ENCODE measurements around the gene C10orf62.

Gene C10orf62

DNA sequence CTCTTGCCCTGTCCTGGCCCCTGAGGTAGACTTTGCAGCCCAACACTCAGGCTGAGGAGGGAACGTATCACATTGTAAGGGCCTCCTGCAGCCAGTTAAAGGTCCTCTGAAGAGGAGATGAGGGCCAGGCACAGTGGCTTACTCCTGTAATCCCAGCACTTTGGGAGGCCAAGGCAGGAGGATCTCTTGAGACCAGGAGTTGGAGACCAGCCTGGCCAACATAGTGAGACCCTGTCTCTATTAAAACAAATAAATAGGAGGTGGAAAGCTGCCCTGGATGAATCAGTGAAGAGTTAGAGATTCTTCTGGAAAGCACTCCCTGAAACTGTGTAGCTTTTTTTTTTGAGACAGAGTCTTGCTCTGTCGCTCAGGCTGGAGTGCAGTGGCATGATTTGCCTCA, 2.3 kb upstream of the C10orf62 start:
- no peak for DNase-seq

DNA sequence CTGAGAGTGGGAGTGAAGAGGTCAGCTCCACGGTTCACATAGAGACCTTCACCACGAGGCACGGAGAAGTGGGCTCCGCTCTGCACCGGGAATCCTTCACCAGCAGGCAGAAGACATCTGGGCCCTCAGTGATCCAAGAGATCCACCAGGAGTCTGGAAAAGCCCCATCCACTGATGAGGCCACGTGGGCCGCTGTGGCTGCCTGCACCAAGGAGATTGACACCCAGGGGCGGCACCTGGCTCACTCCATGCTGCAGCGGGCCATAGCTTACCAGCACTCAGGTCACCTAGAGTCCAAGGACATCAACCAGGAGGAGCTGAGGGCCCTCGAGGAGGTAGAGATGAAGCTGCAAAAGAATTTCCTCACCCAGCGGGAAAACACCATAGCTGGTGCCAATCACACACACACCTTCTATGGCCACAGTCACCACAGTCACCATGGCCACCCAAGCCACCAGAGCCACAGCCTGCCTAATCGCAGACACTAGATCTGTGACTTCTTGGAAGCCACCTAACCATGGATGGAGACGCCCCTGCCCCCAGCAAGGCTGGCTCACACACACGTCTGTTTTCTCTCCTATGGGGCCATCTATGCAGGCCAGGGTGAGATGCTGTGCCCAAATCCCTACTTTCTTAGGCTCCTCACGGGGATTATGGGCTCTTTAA, 694 bp downstream of the C10orf62 start:
- DNase-seq: no peak

DNA sequence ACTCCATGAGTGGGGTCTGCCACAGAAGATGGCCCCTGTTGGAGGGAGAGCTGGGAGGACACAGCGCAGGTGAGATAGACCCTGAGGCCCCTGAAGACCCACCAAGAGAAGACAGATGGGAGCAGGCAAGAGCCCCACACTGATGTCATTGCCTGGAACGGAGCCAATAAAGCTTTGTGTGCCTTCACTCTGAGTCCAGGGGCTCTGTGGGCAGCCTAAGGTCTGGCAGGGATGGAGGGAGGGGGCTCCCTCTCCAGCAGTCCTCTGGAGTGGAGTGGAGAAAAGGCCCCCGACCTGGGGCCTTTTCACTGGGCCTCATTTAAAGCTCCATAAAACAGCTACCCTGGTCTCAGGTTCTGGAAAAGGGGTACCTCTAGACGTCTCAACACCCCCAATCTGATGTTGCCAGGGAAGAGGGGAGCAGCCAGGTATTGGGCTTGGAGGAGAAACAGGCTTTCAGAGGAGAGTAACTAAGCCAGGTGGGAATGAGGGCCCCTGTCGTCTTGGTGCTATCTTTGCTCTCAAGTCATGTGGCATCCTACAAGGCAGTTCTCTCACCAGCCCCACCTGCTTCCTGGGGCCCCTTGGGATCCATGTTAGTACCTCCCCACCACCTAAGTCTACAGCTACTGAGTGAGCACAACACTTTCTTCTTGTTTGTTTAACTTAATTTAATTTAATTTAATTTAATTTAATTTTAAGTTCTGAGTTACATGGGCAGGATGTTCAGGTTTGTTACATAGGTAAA, 1.4 kb downstream of the C10orf62 start:
- no peak for DNase-seq

DNA sequence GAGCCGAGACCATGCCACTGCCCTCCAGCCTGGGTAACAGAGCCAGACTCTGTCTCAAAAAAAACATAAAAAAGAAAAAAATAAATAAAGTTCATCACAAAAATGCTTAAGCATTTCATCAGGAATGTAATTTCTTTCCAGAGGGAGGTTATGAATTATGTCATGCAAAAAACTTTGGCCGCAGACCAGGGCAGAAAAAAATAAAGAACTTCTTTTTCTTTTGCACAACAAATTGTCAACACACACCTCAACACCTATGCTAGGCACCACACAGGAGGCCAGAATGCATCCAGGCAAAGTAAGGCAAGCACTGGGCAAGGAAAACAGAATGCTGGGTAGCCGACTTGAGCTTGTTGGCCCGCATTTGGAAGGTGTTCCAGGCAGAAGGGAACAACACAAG, 3.9 kb downstream of the C10orf62 start:
- no peak for DNase-seq

DNA sequence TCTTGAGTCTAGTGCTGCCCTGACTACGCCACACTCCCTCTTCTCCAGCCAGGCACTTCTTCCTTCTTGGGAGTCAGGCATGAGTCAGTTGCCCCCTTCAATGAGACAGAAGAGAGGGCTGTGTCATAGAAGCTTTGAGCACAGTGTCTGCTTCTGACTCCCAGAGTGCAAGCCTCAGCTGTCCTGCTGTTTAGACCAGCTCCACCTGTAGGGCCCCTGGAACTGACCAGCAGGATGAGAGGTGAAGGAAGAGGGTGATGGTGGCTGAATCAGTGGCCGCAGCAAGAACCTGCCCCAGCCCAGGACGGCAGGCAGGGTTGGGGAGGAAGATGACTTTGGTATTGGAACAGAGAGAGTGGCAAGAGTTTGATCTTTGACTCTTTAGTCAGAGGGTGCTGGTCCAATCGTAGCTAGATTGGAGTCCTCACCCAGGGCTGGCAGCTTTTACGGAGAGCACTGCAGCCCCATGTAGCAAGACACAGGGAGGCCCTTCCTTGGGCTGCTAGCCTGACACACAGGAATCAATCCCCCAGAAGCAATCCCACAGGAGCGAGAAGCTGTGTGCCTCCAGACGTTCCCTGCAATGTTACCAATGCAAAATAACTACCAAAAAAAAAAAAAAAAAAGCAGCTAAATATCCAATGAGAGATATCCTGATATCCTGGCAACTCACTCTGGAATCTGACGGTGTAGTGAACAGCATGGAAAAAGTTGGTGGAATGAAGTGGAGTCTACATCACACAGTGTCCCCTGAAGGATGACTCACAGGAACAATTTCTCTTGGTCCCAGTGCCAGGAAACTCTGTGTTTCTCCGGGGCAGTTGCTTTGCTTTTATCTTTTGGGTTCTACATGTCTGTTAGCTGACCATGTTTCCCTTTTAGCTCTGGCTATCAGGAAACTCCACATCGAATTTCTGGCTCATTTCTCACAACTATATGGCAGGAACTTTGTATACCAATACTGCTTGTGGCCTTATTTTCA, 6.9 kb downstream of the C10orf62 start:
- no peak for DNase-seq

DNA sequence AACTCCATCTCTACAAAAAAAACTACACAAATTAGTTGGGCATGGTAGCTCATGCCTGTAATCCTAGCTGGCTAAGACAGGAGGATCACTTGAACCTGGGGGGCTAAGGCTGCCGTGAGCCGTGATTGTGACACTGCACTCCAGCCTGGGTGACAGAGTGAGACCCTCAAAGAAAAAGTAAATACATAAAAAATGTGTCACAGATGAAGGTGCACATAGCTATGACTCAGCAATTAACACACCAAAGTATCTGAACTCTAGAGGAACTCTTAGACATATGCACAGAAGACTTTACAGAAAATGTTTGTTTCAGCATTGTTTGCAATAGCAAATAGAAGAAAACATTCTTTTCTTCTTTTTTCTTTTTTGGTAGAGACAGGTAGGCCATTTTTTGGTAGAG, 8.3 kb downstream of the C10orf62 start:
- DNase-seq: no peak

DNA sequence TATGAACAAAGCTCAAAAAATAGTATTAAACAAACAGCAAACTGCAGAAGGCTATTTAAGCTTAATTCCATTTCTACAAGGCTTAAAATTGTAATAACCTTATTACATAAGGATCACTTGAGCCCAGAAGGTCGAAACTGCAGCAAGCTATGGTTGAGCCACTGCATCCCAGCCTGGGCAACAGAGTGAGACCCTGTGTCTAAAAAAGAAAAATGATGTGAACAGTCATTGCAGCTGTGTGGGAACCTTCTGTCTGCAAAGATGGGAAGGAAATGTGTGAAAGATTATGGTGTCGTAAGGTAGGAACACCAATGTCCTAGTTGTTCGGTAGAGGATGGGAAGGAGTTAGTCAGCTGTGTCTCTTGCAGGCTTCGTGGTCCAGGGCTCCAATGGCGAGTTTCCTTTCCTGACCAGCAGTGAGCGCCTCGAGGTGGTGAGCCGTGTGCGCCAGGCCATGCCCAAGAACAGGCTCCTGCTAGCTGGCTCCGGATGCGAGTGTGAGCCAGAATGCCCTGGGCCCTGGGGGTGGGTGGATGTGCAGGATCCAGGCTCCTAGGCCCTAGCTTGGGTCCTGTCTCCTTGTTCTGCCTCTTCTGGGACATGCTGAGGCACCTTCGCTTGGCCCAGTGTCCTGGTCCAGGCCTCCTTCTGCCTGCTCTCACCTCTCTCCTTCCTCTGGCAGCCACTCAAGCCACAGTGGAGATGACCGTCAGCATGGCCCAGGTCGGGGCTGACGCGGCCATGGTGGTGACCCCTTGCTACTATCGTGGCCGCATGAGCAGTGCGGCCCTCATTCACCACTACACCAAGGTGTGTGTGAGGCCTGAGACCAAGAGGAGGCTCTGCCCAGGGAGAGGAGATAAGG, 9.1 kb downstream of the C10orf62 start:
- no peak for DNase-seq

DNA sequence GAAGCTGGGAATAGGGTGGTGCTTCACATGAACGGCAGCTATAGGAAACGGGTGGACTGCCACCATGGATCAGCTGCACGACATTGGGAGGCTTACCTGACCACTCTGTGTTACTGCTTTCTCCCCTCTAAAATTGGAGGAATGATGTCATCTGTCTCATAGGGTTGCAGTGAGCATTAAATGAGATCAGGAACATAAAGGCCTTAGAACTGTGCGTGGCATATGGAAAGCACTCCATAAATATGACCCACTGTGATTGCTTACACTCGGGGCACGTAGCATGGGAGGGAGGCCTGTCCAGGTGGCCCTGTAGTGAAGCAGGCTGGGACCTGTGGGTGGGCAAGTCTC, 9.7 kb downstream of the C10orf62 start:
- DNase-seq: no peak

DNA sequence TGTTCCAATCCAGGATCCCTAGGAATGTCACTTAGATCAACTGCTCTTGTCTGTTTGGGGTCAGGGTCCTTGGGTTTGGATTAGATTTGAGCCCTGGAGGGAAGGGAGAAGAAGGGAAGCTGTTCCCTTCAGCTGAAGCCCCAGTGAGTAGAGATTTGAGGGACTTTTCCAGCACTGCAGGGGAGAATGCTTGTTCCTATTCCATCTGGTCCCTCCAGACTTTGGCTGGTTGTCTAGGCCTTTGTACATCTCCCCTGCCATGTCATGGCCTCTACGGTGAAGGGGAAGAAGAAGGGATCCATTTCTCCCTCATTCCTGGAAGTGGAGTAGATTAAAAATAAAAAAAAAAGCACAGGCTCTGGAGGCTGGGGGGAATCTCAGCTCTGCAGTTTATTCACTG, 11.1 kb downstream of the C10orf62 start:
- no peak for DNase-seq

DNA sequence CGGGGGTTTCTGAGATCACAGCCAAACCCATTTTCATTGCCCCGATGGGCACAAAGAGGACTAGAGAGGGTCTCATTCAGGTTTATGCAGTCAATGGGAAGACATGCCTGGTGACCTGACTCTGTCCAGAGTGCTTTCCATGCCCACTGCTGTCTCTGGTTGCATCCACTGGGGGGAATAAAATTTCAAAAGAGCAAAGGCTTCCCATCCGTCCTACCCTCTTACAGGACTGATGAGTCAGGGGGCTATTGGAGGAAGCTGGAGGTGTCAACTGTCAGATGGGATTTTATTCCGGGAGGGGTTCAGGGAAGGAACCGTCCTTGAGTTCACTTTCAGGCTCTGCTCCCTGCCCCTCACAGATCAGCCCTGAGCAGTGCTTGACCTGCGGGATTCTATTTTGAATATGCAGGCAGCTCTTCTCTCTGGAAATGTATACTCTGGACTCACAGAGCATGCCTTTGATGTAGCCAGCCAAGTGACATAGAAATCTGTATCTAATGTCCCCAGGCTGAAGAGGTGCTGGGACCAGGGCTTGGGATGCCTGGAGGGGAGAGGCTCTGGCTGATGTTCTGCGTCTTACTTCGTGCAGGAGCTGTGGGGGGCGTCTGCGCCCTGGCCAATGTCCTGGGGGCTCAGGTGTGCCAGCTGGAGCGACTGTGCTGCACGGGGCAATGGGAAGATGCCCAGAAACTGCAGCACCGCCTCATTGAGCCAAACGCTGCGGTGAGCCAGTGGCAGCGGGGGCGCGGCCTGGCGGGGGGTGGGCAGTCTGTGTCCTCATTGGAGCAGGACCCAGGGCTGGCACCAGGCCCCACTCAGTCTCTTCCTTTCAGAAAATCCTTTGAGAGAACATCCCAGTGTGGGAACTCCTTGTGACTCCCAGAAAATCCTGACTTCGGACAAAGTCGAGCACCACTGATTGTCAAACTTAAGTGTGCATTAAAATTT, 12.0 kb downstream of the C10orf62 start:
- DNase-seq: no peak

DNA sequence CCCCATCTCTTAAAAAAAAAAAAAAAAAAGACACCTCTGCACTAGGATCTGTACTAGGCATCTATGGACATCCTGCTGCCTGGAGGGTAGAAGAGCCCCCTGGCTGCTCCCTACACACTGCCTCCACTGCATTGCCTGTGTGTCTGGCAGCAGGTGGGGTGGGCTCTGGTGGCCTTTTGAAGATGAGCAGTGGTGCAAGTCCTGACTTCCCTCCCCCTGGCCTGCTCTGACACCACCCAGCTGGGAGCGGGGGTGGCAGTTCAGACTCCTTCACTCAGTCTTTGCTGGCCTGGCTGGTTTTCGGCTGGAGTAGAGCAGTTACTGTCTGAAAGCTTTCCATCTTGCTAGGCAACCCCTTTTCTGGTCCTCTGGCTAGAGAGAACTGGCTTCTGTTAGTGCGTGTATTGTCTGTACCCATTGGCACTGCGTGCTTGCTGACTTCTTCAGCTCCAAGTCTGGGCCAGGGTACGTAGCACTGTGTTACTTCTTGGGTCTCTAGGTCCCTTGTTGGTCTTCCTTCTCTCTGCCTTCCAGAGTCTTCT, 17.6 kb downstream of the C10orf62 start:
- no peak for DNase-seq

DNA sequence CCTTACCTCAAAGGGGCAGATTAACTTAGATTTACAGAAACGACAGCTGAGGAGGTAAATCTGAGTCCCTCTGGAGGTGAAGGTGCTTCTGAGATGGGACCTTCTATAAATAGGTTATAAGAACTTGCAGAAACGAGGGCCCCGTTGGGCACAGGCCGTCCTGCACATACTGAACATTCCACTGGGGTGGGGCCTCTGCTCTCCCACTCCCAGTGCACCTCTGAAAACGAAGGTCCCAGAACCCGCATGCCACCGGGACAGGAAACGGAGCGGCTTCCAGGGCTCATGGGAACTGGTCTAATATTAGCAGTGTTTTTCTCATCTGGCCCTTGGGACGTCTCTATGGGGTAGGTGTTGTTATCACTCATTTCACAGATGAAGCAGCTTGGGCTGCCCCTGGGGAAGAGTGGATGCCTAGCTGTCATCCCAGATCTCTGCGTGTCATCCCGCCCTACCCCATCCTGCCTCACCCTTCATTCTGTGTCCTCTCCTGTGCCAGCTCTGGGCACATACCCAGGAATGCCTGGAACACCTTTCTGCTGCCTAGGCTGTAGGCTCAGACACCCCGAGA, 19.6 kb downstream of the C10orf62 start:
- DNase-seq: no peak

DNA sequence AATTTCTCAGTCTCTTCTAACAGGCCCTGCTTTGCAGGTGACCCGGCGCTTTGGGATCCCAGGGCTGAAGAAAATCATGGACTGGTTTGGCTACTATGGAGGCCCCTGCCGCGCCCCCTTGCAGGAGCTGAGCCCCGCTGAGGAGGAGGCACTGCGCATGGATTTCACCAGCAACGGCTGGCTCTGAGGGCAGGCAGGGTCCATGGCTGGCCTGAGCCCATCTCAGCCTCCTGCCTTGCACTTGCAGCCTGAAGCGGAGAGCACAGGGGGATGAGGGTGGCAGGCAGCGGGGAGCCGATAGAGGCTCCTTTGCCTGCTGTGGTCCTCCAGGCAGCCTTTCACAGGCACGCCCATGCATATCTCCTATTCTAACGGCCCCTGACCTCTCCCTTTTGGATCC, 22.0 kb downstream of the C10orf62 start:
- no peak for DNase-seq

DNA sequence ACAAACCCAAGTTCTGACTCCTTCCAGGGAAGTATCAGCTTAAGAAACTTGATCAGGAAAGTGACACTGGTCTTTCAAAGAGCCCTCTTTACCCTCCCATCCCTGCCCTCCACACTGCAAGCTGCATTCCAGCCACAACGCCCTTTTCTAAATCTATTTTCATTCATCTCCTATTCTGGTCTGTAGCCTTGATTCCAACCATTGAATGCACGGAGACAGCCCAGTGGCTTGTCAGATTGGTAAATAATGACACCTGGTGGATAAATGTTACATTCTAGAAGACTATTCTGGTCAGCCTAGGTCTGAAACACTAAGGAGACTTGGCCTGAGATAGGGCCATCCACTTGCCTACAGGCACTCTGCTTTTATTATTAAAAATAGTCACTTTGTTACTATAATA, 22.9 kb downstream of the C10orf62 start:
- DNase-seq: no peak

DNA sequence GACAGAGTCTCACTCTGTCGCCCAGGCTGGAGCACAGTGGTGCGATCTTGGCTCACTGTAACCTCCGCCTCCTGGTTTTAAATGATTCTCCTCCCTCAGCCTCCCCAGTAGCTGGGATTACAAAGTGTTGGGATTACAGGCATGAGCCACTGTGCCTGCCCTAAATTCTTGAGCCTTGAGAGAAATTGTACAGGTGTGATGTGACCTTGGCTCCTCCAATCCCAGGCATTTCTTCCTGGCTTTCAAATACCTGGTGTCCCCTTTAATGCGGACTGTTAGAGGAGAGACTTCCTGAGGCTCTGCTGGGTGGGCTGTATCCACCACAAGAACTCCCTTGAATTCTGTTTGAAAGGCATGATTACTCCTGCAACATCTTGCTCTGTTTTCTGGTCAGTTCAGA, 28.8 kb downstream of the C10orf62 start:
- DNase-seq: no peak

DNA sequence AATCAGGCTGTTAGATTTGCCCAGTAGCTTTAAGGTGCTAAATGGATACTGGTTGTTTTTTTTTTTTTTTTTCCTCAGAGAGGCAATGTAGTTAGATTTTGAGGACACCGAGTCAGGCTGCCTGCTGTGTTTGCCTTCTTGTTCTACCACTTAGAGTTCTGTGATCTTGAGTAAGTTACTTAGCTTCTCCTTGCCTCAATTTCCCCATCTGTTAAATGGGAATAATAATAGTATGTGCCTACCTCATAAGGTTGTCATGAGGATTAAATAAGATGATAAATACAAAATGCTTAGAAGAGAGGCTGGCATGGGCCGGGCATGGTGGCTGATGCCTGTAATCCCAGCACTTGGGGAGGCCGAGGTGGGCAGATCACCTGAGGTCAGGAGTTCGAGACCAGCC, 29.2 kb downstream of the C10orf62 start:
- DNase-seq: no peak

DNA sequence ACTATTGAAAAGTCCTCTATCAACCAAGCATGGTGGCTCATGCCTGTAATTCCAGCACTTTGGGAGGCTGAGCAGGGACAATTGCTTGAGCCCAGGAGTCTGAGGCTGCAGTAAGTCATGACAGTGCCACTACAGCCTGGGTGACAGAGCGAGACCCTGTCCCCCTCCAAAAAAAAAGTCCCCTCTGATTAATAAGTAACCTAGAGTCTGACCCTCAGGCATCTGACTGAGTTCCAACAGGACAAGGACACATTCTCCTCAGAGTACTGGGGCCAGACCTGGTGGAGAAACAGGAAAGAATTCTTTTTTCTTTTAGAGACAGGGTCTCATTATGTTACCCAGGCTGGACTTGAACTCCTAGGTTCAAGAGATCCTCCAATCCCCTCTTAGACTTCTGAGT, 33.8 kb downstream of the C10orf62 start:
- no peak for DNase-seq

DNA sequence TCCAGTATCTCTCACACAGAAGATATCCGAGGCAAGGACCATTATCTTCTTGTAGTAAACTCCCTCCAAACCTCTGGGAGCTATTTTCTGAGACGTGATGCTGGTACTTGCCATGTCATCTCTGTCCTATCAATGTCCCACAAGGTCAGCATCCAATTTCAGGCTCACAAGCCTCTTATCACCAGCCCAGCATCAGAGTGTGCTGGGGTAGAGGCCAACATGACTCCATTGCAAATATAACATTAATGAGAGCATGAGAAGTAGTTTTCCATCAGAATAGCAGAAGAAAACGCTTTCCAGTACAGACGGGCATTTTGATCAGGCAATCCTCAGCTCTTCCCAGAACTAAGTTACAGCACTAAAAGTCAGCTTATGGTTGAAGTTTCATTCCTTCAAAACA, 38.2 kb downstream of the C10orf62 start:
- DNase-seq: no peak

DNA sequence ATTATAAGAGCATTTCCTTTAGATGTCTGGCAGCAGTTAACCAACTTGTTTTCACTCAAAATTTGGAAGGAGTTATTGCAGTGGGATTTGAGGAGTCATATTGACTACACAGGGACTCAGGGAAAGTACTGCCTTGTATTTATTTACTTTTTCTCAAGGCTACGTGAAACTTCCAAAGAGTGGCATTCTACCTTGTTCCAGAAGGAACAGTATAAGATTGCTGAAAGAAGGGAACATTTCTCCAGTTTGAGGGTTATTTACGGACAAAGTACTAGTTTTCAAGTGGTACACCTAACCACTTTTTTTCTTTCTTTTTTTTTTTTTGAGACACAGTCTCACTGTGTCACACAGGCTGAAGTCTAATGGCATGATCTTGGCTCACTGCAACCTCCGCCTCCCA, 38.7 kb downstream of the C10orf62 start:
- DNase-seq: no peak

DNA sequence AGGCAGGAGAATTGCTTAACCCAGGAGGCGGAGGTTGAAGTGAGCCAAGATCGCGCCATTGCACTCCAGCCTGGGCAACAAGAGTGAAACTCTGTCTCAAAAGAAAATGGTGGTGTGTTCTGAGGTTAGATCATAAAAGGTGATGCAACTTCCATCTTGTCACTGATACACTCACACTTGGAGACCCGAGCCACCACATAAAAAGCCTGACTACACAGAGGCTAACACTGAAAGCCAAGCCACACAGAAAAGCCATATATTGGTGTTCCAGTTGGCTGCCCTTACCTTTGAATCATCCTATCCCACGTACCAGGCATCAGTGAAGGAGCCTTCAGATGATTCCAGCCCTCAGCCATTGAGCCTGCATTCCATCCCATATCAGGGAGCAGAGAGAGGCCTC, 39.8 kb downstream of the C10orf62 start:
- no peak for DNase-seq

DNA sequence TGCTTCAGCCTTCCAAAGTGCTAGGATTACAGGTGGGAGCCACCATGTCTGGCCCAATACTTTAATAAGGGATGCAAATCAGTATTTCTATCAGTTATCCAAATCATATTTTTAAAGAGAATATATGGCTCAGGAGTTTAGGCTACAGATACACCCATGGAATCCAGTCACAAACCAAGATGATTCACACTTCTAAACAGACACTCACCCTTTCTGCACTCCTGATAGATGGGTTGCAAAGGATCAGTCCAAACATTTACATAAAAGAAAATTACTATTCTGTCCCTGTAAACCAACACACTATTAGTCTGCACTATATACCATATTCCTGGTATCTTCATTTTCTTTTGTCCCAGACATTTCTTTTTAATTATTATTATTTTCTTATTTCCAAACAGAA, 41.6 kb downstream of the C10orf62 start:
- no peak for DNase-seq

Data from stimulated activated CD4-positive, alpha-beta T cell treated with anti-CD3 and anti-CD28 coated beads, Interleukin-4, amount 100 ng/mL, for 4 hours (primary cell).